C4-2B (cell line): ENCODE results near the gene HEATR1.

ENCODE experiments used
- ZFX ChIP-seq: fragments of 450-650 bp; IDR thresholded peaks from 2 replicates; pipeline ENCODE4 v1.6.1; 2017
- TF ChIP-seq, protein P1 (sequence below): fragments of 450-650 bp; conservative IDR thresholded peaks from 2 replicates; pipeline ENCODE4 v1.5.1; 2017; ENCODE audit warnings: mild to moderate bottlenecking

DNA sequence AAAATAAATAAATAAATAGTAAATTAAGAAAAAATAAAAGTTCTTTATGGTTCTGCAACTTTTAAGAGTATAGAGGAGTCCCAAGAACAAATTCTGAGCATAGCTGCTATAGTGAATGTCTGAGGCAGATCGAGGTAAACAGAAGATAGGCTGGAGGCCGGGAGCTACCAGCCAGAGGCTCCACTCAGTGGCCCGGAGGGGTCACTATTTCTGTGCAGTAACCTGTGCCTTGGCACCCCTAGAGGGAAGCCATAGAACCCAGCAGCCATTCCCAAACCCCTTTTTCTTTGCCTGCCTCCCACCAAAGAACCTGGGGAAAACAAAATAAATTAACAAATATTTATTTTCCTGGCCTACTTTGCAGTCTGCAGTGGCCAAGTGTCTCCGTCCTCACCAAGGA lies 38.4 kb upstream of the HEATR1 start:
- TF ChIP-seq, protein P1, sequence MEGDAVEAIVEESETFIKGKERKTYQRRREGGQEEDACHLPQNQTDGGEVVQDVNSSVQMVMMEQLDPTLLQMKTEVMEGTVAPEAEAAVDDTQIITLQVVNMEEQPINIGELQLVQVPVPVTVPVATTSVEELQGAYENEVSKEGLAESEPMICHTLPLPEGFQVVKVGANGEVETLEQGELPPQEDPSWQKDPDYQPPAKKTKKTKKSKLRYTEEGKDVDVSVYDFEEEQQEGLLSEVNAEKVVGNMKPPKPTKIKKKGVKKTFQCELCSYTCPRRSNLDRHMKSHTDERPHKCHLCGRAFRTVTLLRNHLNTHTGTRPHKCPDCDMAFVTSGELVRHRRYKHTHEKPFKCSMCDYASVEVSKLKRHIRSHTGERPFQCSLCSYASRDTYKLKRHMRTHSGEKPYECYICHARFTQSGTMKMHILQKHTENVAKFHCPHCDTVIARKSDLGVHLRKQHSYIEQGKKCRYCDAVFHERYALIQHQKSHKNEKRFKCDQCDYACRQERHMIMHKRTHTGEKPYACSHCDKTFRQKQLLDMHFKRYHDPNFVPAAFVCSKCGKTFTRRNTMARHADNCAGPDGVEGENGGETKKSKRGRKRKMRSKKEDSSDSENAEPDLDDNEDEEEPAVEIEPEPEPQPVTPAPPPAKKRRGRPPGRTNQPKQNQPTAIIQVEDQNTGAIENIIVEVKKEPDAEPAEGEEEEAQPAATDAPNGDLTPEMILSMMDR, result no peak
- TF ChIP-seq ZFX, result no peak
